Type B pancreatic cell (in vitro differentiated cells): ENCODE measurements around the gene SEC16A. TPM values are rescaled to one million over a fixed set of nuclear protein-coding genes. Genes with fewer than 3 reads are reported as not detected.
A peak's percentile ranks its signal among the peaks of the same experiment; 100 is the strongest.

Source experiments
- DNase-seq: peaks from one replicate; pipeline ENCODE4 v3.0.0; 2021; ENCODE audit warnings: mixed read lengths; ENCODE audit not compliant: unreplicated experiment; ENCODE audit errors: extremely low spot score
- H3K27ac Mint-ChIP-seq: 2 replicates; pipeline ENCODE4 v1.8.0; 2021; ENCODE audit warnings: mild to moderate bottlenecking, mixed read lengths
- H3K27me3 Mint-ChIP-seq: 2 replicates; pipeline ENCODE4 v1.8.0; 2021; ENCODE audit warnings: mixed read lengths
- H3K36me3 Mint-ChIP-seq: 2 replicates; pipeline ENCODE4 v1.8.0; 2021; ENCODE audit warnings: mixed read lengths
- H3K4me1 Mint-ChIP-seq: one replicate; pipeline ENCODE4 v1.8.0; 2021; ENCODE audit warnings: mixed read lengths; ENCODE audit not compliant: unreplicated experiment
- H3K4me3 Mint-ChIP-seq: 2 replicates; pipeline ENCODE4 v1.8.0; 2021; ENCODE audit warnings: mild to moderate bottlenecking, mixed read lengths
- H3K9me3 Mint-ChIP-seq: 2 replicates; pipeline ENCODE4 v1.8.0; 2021; ENCODE audit warnings: mixed read lengths
- CTCF ChIP-seq: fragments of 200-600 bp; sonication (generic); conservative IDR thresholded peaks from 2 replicates; pipeline ENCODE4 v1.5.0; 2021; ENCODE audit warnings: antibody characterized with exemption, mild to moderate bottlenecking
- total RNA-seq: library from RNA; stranded (reverse); gene quantifications from 2 replicates; pipeline ENCODE4 v1.2.1, GENCODE V29; 2021; ENCODE audit warnings: low replicate concordance

The SEC16A gene
- total RNA-seq, 1 donor from 2014 or later: 74.6 TPM

GRCh38 chr9:136493567-136493971 lies 10.7 kb upstream of the SEC16A start:
- Mint-ChIP-seq H3K27ac (no peak overlapping the region), H3K9me3 (no peaks in the 10 kb centered on the region), H3K4me3 (no peak overlapping the region), H3K36me3 (no peaks in the 10 kb centered on the region), H3K4me1 (no peaks in the 10 kb centered on the region), H3K27me3 (no peaks in the 10 kb centered on the region)
- DNase-seq: no peak
- no peak for TF ChIP-seq CTCF

GRCh38 chr9:136492978-136493522 lies 10.2 kb upstream of the SEC16A start:
- H3K4me1 Mint-ChIP-seq: no peaks in the 10 kb centered on the region
- H3K9me3 Mint-ChIP-seq: no peaks in the 10 kb centered on the region
- H3K27ac Mint-ChIP-seq: no peak overlapping the region
- no peak overlapping the region for H3K4me3 Mint-ChIP-seq
- DNase-seq: no peak
- TF ChIP-seq CTCF: no peak
- no peaks in the 10 kb centered on the region for H3K36me3 Mint-ChIP-seq
- no peaks in the 10 kb centered on the region for H3K27me3 Mint-ChIP-seq

- no peak for DNase-seq
- Mint-ChIP-seq H3K4me1 (no peaks in the 10 kb centered on the region), H3K27ac (no peak overlapping the region), H3K9me3 (no peaks in the 10 kb centered on the region), H3K4me3 (no peak overlapping the region), H3K27me3 (no peaks in the 10 kb centered on the region), H3K36me3 (no peaks in the 10 kb centered on the region)
- no peak for TF ChIP-seq CTCF
These were observed 6.9 kb upstream of the SEC16A start for GRCh38 chr9:136489731-136490130.

GRCh38 chr9:136488247-136489214 lies 5.7 kb upstream of the SEC16A start:
- Mint-ChIP-seq H3K27ac (no peak overlapping the region), H3K9me3 (no peaks in the 10 kb centered on the region), H3K27me3 (no peaks in the 10 kb centered on the region), H3K36me3 (no peaks in the 10 kb centered on the region), H3K4me1 (no peaks in the 10 kb centered on the region), H3K4me3 (no peak overlapping the region)
- no peak for DNase-seq
- peak; percentile 99 for TF ChIP-seq CTCF

GRCh38 chr9:136487672-136488071 lies 4.8 kb upstream of the SEC16A start:
- H3K36me3 Mint-ChIP-seq: no peaks in the 10 kb centered on the region
- no peak for TF ChIP-seq CTCF
- no peaks in the 10 kb centered on the region for H3K9me3 Mint-ChIP-seq
- H3K27ac Mint-ChIP-seq: no peak overlapping the region
- H3K27me3 Mint-ChIP-seq: no peaks in the 10 kb centered on the region
- DNase-seq: no peak
- H3K4me3 Mint-ChIP-seq: no peak overlapping the region
- no peaks in the 10 kb centered on the region for H3K4me1 Mint-ChIP-seq
